AG09309 (cell line): ENCODE results near the gene DNAJC9.

Experiments
- DNase-seq: peaks from one replicate; pipeline ENCODE4 v3.0.0-alpha.2; 2010; ENCODE audit warnings: low read depth
- H3K4me3 ChIP-seq: 2 replicates; pipeline ENCODE4 v1.5.1; 2011; ENCODE audit warnings: mild to moderate bottlenecking, low read depth, low read length, moderate library complexity; ENCODE audit not compliant: control insufficient read depth
- TF ChIP-seq, protein P1 (sequence below): IDR thresholded peaks from 2 replicates; pipeline ENCODE4 v1.5.1; 2011; ENCODE audit warnings: mild to moderate bottlenecking, low read depth, low read length, inconsistent platforms; ENCODE audit not compliant: insufficient read depth, control insufficient read depth; ENCODE audit errors: missing control alignments

The DNAJC9 gene

DNA sequence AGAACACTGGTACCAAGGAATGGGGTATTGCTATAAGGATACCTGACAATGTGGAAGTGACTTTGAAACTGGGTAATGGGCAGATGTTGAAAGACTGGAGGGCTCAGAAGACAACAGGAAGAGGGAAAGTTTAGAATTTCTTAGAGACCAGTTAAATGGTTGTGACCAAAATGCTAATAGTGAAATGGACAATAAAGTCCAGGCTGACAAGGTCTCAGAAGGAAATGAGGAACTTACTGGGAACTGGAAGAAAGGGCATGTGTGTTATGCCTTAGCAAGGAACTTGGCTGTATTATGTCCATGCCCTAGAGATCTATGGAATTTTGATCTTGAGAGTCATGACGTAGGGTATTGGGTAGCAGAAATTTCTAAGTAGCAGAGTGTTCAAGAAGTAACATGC, 41.2 kb downstream of the DNAJC9 start:
- DNase-seq = no peak

DNA sequence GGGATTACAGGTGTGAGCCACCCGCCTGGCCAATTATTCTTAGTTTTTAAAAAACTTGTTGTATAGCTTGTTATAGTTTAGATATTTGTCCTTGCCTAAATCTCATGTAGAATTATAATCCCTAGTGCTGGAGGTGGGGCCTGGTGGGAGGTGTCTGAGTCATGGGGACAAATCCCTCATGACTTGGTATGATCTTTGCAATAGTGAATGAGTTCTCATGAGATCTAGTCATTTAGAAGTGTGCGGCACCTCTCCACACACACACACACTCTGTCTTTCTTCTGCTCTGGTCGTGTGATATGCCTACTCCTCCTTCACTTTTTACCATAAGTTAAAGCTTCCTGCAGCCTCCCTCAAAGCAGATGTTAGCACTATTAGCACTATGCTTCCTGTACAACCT, 42.0 kb downstream of the DNAJC9 start:
- TF ChIP-seq, protein P1, sequence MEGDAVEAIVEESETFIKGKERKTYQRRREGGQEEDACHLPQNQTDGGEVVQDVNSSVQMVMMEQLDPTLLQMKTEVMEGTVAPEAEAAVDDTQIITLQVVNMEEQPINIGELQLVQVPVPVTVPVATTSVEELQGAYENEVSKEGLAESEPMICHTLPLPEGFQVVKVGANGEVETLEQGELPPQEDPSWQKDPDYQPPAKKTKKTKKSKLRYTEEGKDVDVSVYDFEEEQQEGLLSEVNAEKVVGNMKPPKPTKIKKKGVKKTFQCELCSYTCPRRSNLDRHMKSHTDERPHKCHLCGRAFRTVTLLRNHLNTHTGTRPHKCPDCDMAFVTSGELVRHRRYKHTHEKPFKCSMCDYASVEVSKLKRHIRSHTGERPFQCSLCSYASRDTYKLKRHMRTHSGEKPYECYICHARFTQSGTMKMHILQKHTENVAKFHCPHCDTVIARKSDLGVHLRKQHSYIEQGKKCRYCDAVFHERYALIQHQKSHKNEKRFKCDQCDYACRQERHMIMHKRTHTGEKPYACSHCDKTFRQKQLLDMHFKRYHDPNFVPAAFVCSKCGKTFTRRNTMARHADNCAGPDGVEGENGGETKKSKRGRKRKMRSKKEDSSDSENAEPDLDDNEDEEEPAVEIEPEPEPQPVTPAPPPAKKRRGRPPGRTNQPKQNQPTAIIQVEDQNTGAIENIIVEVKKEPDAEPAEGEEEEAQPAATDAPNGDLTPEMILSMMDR = no peak
- no peak for DNase-seq

More for the DNA sequence above, 41.2 kb downstream of the DNAJC9 start:
- H3K4me3 ChIP-seq = no peak overlapping the region
- TF ChIP-seq, protein P1 = no peak

More for the DNA sequence above, 42.0 kb downstream of the DNAJC9 start:
- no peak overlapping the region for H3K4me3 ChIP-seq
